ENCODE data around the gene PFKFB2.

Gene PFKFB2

DNA sequence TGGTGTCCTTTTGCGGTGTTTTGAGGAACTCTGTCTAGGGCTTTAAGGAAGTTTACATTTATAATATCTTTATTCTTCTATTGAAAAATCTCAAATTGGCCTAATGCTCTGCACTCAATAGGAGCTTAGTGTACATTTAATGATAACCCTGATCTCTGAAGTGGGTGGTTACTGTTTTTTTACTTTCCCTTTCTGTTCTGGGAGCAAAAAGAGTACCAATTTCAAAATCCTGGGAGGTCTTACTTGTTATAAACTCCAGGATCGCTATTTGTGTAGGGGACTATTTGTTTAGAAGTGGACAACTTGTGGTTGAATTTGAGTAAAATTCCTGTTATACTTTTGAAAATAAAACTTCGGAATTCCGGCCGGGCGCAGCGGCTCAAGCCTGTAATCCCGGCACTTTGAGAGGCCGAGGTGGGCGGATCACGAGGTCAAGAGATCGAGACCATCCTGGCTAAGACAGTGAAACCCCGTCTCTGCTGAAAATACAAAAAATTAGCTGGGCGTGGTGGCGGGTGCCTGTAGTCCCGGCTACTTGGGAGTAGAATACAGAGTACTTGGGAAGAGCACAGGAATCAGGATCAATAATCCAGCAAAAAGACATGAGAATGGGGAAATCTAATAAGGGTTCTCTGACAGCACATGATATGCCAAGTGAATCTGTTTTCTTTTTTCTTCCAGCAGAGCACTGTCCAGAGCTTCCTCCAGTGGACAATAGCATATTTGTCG, 36.7 kb downstream of the PFKFB2 start:
- DNase-seq (ENCODE audit: low spot score) = no peak

DNA sequence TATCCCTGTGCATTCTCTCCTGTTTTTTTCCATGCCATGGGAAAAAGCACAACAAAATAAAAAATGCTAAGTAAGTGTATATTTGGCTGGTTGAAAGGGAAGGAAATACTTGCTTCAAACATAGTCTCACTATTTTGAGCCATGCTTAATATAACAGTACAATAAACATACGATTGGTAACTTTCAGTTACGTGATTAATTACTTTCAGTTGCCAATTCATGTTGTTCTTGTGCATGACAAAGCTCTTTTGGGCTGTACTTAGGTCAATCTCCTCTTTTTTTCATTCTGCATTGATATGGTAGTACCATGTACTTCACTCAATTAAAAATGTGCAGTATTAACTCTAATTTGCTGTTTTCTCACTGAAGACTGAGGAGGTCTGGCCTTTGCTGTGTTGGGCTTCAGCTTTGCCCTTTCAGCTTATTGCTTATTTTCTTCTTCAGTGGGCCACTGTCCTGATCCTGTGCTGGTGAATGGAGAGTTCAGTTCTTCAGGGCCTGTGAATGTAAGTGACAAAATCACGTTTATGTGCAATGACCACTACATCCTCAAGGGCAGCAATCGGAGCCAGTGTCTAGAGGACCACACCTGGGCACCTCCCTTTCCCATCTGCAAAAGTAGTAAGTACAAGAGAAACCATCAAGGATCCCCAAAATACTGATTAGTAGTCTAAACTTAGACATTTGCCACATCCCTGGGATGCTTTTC, 38.3 kb downstream of the PFKFB2 start:
- no peak for DNase-seq (ENCODE audit: low spot score)

DNA sequence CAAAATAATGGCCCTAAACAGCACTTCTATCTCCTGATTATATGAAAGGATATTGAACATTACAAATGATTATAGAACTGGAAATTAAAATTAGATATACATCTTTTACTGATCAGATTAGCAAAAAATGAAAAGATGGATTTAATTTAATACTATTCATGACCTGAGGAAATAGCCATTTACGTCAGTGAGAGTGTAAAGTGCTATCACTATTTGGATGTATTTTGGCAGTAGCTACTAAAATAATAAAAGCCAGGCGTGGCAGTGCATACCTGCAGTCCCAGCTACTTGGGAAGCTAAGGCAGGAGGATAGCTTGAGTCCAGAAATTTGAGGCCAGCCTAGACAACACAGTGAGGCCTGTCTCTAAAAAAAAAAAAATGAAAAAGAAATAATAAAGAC, 40.9 kb downstream of the PFKFB2 start:
- no peak for DNase-seq (ENCODE audit: low spot score)

DNA sequence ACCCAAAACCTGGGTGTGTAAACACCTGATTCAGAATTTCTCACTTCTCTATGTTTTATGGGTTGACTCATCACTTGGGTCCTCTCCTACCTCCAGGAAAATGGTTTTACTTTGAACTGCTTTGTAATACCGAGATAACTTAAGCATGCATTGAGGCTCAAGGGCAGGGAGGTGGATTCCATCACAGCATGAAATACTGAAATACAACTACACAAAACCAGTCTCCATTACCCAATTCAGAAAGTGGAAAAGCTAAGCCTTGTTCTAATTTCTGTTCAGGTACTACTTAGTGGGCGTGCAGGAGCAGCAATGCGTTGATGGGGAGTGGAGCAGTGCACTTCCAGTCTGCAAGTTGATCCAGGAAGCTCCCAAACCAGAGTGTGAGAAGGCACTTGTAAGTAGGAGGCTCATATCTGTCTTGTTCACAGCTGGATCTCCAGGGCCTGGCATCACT, 44.8 kb downstream of the PFKFB2 start:
- DNase-seq (ENCODE audit: low spot score) = no peak

DNA sequence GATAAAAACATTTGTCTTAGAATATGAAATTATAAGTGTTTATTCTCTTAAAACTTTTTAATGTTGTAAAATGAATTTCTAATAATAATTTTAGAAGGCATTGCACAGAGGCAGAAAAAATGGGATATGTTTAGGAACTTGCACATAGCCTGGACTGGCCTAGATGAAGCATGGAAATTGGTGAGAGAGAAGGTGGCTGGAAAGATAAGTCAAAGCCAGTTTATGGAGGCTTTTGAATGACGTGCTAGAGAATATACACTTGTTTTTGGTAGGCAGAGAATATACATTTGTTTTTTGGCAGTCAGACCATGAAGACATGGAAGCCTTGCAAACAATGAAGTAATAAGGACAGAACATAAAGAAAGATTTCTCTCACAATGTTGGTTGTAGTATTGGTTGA, 48.6 kb downstream of the PFKFB2 start:
- no peak for DNase-seq (ENCODE audit: low spot score)

DNA sequence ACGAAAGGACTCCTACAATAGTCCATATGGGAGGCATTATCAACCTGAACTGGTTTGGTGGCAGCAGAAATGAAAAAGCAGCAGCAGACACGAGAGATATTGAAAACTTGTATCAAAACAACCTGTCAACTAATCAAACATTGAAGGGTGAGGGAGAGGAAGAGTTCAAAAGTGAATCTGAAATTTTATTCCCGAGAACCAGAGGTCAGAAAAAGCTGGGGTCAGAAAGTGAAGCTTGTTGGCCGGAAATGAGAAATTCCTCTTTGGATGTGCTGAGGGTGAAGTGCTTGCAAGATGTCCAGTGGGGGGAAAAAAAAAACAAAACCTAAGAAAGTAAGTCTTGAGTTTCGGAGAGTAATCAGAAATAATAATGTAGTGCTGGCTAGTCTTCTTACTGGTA, 49.1 kb downstream of the PFKFB2 start:
- DNase-seq (ENCODE audit: low spot score) = no peak

DNA sequence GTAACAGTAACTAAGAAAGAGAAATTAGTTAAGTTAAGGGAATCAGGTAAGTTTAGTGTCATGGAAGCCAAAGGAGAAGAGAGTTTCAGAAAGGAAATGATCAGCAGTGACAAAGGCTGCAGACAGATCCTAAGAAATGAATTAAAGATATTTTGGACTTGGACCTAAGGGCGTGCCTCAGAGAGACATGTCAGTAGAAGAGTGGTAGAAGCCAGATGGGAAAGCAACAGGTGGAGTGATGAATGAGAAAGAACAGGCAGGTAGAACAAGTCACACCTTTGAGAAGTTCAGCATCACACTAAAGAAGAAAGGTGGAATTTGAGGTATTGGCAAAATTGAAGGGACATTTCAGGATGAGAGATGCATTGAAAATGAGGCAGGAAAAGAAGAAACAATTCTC, 49.6 kb downstream of the PFKFB2 start:
- no peak for DNase-seq (ENCODE audit: low spot score)

DNA sequence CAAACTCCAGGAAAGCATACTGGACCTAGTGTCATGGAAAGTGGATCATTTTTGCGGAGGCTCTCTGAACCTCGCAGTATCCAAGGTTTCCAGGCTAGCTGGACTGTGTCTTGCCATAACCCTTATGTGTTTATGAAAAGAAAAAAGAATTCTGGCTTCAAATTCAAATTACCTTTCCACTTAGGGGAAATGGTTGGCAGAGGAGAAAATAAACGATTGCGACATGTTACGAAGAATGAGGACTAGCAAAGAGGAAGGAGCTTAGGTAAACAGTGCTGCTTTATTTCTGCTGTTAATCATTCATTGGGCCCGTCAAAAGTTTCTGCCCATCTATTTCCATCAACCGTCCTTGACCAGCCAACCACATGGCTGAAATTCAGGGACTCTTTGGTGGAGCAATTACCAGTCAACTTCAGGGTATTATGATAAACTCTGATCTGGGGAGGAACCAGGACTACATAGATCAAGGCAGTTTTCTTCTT, 50.9 kb downstream of the PFKFB2 start, which contains the start of gene C4BPA:
Gene C4BPA (plus strand): TSS at position 342 of the 482 bp plus-strand sequence. CDS start 8,793 bp downstream, outside the sequence.
- no peak for DNase-seq (ENCODE audit: low spot score)

DNA sequence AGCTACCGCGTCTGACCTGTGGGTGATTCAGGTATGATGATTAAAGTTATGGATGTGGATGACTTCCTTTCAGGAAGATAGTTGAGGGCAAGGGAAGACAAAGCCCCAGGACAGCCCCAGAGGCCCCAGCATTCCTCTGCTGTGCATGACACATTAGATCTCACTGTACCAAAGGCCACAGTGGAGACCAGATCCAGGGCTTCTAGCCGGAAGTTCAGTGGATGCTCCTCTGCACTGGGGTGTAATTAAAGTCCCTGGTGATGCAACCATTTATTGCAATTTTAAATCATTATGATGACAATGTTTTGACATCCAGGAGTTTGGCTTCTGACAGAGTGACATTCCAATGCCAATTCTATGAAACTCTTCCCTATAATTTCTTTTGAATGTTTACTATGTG, 55.9 kb downstream of the PFKFB2 start:
- no peak for DNase-seq (ENCODE audit: low spot score)

DNA sequence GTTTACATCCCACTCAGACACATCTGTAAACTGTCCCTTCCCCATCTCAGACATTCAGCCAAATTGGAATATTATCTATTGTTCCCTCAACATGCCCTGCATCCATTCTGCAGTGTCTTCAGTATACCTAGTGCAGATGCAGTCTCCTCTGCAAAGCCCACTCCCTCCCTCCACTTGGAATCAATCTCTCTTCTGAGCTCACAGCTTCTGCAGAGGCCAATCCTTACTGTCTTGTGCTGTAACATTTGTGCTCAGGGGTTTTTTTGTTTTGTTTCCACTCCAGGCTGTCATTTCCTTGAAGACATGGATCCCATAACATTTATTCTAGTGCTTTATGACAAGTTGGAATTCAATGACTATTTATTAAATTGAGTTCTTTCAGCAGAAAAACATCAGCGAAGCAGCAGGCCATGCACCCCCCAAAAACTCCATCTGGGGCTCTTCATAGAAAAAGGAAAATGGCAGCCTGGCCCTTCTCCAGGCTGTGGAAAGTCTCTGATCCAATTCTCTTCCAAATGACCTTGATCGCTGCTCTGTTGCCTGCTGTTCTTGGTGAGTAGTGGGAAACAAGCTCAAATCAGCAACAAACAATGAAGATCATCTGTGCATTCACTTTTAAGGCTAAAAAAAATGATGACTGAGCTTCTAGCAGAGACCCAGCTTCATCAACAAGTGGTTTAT, 59.7 kb downstream of the PFKFB2 start:
- DNase-seq (ENCODE audit: low spot score) = no peak

DNA sequence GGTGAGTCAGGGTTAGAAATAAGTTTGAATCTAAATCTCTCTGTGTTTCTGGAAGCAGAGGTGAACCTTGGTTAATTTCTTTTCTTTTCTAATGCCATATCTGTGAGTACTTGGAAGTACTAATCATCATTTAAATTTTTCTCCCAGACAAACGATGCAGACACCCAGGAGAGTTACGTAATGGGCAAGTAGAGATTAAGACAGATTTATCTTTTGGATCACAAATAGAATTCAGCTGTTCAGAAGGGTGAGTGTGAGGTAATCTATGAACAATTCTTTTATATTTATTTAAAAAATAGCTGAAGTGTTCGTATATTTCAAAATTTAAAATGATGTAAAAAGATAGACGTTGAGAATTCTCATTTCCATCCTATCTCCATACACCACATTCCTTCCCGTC, 62.2 kb downstream of the PFKFB2 start:
- DNase-seq (ENCODE audit: low spot score) = no peak

DNA sequence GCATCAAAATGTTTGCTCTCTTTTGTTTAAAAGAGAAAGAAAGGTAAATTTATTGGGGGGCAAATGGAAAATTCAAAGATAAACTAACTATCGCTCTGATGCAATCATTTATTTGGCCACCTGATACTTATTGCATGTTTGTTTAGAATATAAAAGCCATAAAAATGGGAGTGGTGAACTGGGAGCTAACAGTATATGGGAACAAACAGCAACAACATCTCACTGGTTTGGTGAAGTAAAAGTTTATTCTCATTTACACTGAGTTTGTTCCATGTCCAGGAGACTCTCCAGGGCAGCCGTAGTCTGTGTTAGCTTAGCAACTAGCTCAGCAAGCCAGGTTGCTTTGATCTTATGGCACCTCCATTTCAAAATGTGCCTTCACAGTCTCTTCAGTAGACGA, 71.3 kb downstream of the PFKFB2 start:
- DNase-seq (ENCODE audit: low spot score) = no peak

DNA sequence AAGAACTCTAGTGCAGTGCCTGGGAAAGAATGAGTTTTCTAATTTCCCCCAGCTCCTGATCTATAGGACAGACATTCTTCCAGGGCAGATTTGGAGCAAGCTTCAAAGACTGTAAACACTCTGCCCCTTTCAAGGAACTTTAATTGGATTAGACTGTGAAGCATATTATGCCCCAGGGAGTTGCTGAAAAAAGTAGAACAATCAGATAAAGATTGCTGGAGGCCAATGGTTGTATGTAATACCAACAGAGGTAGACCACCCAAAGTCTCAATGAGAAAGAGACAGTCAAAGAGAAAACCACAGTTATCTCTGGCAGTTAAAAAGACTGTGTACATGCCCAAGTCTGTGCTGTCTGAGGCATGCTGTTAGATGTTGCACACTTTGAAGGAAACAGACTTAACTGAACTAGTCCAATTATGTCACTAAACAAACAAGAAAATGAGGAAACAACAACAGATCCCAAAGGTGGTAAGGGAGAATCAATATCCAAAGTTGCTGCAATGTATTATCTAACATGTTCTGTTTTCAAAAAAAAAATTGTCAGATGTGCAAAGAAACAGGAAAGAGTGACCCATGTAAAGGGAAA, 75.4 kb downstream of the PFKFB2 start:
- no peak for DNase-seq (ENCODE audit: low spot score)

DNA sequence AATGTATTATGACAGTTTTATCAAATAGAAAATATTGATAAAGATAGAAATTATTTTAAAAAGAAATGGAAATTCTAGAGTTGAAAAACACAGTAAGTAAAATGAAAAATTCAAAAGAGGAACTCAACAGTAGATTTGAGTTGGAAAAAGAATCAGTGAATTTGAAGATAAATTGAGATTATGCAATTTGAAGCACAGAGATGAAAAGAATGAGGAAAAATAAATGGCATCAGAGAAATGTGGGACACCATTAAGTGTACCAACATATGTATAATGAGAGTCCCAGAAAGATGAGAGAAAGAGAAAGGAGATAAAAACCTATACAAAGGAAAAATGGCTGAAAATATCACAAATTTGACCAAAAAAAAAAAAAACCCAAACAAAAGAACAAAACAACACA, 76.0 kb downstream of the PFKFB2 start:
- no peak for DNase-seq (ENCODE audit: low spot score)
